Bronchial epithelial cell (primary cell): ENCODE data around the gene INCA1. TPM values are rescaled to one million over a fixed set of nuclear protein-coding genes. Genes with fewer than 3 reads are reported as not detected.
A peak's percentile ranks its signal among the peaks of the same experiment; 100 is the strongest.

Experiments used
- DNase-seq: peaks from one replicate; pipeline ENCODE4 v3.0.0-alpha.2; 2010; ENCODE audit warnings: low read depth
- FAIRE-seq: peaks from 2 replicates; lab custom pipeline; 2011; peaks lifted over from hg19 to GRCh38; lab: Jason Lieb, UNC
- H3K27me3 ChIP-seq: 2 replicates; pipeline ENCODE4 v1.5.1; 2011; ENCODE audit warnings: low read length; ENCODE audit not compliant: control insufficient read depth, insufficient read depth
- H3K36me3 ChIP-seq: 2 replicates; pipeline ENCODE4 v1.5.1; 2011; ENCODE audit warnings: low read length; ENCODE audit not compliant: control insufficient read depth, insufficient read depth
- H3K4me3 ChIP-seq: 2 replicates; pipeline ENCODE4 v1.5.1; 2011; ENCODE audit warnings: mild to moderate bottlenecking, low read depth, low read length, control low read depth
- CTCF ChIP-seq: IDR thresholded peaks from 2 replicates; pipeline ENCODE4 v1.5.1; 2011; ENCODE audit warnings: mild to moderate bottlenecking, moderate library complexity, low read length, control low read depth, inconsistent platforms; ENCODE audit not compliant: insufficient read depth, severe bottlenecking
- total RNA-seq: library from RNA; depleted of rRNA; stranded (reverse); fragments of >200 nt; gene quantifications from 2 replicates; pipeline ENCODE4 v1.2.1, GENCODE V29; 2014

The INCA1 gene
- total RNA-seq, 1 donor from 2014 or later: 0.53 TPM

- FAIRE-seq: no peak
- H3K36me3 ChIP-seq: no peaks in the 10 kb centered on the region
Measured at GRCh38 chr17:5035315-5035714, 38.0 kb upstream of the INCA1 start, which contains the start of gene SLC52A1. TSS of gene SLC52A1 (minus strand) at chr17:5035426. CDS start at chr17:5034606, 820 bp downstream.

GRCh38 chr17:5034651-5035050 lies 37.3 kb upstream of the INCA1 start:
- TF ChIP-seq CTCF: no peak
- DNase-seq (no peak), FAIRE-seq (no peak)
- Histone ChIP-seq H3K4me3 (no peak overlapping the region), H3K27me3 (no peaks in the 10 kb centered on the region), H3K36me3 (no peaks in the 10 kb centered on the region)

More at GRCh38 chr17:5035315-5035714, 38.0 kb upstream of the INCA1 start, which contains the start of gene SLC52A1:
- Histone ChIP-seq H3K27me3 (no peaks in the 10 kb centered on the region), H3K4me3 (peak within 1 kb of the TSS; percentile 33)
- no peak for TF ChIP-seq CTCF
- peak; percentile 17 for DNase-seq

- Histone ChIP-seq H3K4me3 (no peak overlapping the region), H3K36me3 (no peaks in the 10 kb centered on the region), H3K27me3 (no peaks in the 10 kb centered on the region)
- no peak for TF ChIP-seq CTCF
- FAIRE-seq (no peak), DNase-seq (no peak)
Measured at GRCh38 chr17:5034063-5034462, 36.7 kb upstream of the INCA1 start.

- no peak overlapping the region for H3K4me3 ChIP-seq
- H3K27me3 ChIP-seq: no peaks in the 10 kb centered on the region
- TF ChIP-seq CTCF: no peak
- no peaks in the 10 kb centered on the region for H3K36me3 ChIP-seq
- no peak for FAIRE-seq
- DNase-seq: no peak
Measured at GRCh38 chr17:5033352-5034015, 36.2 kb upstream of the INCA1 start.

- TF ChIP-seq CTCF: no peak
- no peak for DNase-seq
- H3K4me3 ChIP-seq: no peak overlapping the region
- no peaks in the 10 kb centered on the region for H3K27me3 ChIP-seq
- FAIRE-seq: no peak
- no peaks in the 10 kb centered on the region for H3K36me3 ChIP-seq
Measured at GRCh38 chr17:5032865-5033264, 35.5 kb upstream of the INCA1 start.
